Measurements from ENCODE around the gene GLI2.
A peak's percentile ranks its signal among the peaks of the same experiment; 100 is the strongest.

The GLI2 gene

DNA sequence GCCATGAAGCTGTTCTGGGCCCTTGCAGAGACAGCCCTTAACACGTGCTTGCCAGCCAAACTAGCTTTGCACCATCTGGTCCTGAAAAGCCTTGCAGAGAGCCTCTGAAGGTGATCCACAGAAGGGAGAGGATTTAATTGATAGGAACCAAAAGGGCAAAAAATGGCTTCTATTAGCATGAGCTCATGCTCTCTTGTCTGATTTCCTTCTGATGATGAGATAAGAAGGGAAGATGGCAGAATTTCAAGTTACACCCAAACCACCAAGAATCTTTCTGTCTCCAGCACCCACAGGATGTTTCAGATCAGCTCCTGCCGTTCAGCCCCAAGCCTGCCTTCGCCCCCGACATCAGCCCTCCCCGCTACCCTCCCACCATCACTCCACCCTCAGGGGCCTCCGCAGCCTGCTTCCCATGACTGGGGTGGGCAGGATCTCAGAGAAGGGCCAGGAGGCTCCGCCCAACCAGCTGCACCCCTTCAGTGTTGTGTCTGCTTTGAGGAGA, 23.4 kb upstream of the GLI2 start:
- no peak for DNase-seq (ENCODE audit: low spot score)

DNA sequence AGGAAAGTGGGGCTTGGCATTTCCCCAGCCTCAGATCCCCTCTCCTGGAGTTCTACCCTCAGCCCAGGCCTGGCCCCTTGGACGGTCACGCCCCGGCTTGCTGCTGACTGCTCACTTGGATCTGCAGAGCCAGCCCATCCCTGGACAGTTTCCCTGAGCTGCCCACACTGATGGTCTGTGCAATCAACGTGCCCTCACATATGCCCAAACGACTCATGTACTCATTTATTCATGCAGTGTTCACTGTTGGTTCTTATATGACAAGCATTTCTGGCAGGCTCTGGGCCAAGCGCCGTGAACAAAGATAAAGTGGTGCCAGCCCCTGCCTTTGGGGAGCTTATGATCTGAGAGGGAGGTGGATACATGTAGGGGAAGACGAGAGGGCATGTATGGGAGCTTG, 20.3 kb upstream of the GLI2 start:
- DNase-seq (ENCODE audit: low spot score): no peak

DNA sequence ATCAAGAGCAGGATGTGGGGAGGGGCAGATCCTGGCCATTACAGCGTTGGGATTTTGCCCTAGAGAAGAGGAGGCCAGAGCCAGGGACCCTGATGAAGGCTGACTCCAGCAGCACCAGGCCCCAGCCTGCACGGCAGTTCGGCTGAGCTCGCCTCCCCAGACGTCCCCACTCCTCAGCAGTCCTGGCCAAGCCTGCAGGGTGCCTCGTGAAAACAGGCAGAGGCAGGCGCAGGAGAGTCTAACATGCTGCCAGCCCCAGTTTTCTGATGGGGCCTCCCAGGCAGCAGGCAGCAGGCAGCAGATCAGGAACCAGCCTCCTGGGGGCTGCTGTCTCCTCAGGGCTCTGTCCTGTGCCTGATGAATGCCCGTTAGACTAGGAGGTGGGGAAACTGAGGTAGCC, 19.7 kb upstream of the GLI2 start:
- DNase-seq (ENCODE audit: low spot score): no peak

DNA sequence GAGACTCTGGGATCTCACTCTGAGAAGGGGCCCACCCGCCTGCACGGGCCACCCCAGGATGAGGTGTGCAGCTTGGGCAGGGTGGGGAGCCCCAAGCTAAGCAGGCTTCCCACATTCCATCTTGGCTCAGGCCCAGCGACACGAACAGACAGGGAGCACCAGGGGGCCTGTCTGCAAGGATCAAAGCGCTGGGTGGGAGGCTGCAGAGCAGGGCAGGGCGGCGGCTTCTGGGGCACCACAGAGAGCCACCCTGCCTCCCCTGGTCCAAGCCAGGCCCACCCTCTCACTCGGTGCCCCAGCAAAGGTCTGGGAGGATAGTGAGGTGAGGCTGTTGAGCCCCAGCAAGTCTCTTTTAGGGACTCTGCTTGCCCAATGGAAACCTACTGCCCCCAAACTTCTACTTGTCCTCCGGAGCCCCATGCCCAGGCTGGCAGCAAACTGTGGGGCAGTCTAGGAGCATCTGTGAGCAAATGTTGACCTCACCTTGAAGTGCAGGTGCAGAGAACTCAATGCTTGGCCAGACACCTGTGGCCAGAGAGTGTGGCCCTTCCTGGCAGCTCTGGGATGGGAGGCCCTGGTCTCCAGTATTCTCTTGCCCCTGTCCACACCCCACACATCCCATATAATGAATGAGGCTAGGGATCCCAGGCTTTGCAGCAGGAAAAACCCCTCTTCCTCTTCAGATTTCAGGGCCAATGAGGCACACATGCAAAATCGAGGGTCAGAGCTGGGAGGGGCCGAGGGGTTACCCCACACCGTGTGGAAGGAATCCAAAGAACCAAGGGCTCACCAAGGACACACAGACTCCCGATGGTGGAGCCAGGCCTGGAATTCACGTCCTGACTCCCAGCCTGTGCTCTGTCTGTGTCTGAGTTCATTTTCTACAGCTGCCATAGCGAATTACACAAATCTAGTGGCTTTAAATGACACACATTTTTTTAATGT, 18.8 kb upstream of the GLI2 start:
- DNase-seq (ENCODE audit: low spot score): no peak

DNA sequence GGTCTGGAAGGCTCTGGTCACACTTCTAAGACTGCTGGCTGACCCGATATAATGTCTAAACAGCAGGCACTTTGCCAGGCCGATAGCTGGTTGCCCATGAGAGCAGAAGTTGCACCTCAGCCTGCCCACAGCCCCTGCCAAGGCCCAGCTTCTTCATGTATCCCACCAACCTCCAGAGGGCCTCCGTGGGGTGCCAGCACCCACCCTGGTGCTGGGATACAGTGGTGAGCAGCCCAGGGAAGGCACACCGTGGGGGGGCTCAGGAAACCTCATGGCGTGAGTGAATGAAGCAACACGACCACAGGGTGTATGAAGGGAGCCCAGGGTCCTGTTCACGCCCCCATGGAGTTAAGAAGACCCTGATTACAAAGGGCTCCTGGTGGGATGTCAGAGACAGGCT, 16.2 kb upstream of the GLI2 start:
- no peak for DNase-seq (ENCODE audit: low spot score)

DNA sequence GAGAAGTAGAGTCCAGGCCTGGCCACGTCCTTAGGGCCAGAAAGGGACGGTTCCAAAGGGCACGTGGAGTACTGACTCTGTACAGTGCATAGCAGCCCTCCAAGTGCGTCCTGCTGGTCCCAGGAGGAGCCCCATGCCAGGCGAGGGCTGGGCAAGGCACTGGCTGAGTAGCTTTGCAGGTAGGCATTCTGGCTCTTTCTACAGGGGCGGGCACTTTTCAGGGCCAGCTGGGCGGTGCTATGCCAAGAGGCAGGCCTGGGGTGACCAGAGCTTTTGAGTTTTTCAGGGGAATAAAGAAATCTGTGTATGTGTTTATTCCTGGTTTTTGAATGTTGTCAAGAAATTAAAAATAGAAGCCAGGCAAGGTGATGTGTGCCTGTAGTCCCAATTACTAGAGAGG, 15.4 kb upstream of the GLI2 start:
- DNase-seq (ENCODE audit: low spot score): no peak

DNA sequence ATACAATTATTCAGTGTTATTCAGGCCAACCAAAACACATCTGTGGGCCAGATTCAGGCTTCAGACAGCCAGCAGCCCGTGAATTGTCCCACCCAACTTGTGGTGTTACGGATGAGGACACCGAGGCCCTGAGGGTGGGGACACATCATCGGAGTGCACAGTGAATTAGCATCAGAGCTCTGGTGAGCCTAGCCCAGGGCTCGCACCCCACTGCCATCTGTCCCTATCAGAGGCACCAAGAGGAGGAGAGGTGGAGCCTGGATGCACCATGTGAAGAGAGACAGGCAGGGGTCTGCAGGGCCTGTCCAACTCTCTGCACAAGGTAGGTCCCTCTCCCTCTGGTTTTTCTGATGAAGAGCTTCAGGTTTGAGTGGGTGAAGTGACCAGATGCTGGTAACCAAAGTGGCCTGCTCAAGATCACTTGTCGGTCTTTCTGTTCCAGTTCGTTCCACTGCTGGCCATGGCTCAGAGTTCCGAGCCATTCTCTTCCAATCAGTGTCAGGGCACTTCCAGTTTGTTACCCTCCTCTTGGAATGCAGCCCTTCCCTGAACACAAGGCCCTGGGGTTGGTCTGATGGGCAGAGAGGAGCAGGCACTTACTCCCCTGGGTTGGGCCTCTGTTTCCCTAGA, 14.8 kb upstream of the GLI2 start:
- DNase-seq (ENCODE audit: low spot score): no peak

DNA sequence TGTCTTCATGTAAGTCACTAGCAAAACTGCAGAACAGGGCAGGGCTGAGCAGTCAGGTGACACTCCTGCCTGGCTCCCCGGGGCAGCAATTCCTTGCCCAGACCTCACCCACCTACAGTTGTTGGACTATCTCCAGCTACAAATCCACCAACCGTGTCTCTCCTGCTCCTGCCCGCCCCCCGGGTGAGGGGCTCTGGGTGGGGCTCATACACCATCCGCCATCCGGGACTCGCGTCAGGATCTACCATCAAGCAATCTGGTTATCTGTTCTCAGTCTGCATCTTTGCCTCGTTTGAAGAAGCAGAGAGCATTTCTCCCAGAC, 13.5 kb upstream of the GLI2 start:
- DNase-seq (ENCODE audit: low spot score): no peak

DNA sequence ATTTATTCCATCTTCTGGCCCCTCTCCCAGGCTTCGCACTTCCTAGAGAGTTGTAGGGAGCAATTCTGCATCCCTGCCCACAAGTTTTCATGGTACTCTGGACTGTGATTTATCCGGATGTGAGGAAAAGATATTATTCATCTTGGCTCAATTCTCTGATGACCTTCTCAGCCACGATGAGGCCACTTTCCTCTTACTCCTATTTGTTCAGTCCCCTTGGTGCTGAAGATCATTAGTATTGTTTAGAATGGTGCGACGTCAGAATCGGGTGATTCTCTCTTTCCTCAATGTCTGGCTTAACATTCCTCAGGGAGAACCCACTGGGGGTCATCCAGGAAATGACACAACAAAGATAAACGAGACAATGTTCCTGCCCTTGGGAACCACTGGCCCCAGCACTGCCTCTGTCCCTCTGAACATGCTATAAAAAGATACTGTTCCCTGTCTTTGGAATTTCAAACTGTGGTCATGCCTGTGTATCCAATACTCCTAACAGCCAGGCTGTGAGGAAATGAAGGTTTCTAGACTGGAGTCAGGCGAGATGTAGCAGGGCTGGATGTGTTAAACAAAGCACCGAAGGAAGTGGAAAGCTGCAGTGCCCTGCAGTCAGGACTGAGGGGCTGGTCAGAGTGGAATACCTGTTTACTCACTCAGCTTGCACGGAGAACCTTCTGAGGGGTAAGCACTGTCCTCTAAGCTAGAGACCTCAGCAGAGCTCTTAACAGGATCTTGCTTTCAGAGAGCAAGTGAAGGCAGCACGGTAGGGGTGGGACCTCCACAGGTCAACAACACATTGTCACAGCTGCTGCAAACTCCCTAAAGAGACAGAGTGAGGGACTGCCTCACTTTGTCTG, 12.9 kb upstream of the GLI2 start:
- DNase-seq (ENCODE audit: low spot score): peak; percentile 70

DNA sequence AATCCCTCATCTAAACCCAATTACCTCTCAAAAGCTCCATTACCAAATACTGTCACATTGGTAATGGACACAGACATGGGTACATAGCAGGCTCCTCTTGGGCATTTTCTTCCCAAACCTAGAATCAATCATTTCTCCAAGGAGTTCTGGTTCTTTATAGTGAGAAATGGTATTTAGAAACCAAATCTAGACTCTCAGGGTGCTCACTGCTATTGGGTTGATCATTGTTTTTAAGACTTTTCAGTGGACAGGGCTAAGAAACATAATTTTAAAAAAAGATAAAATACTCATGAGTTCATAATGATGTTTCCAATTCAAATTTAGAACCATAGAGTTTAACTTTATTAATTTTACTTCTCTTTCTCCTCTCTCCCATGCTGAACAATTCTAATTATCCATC, 9.4 kb upstream of the GLI2 start:
- DNase-seq (ENCODE audit: low spot score): no peak

DNA sequence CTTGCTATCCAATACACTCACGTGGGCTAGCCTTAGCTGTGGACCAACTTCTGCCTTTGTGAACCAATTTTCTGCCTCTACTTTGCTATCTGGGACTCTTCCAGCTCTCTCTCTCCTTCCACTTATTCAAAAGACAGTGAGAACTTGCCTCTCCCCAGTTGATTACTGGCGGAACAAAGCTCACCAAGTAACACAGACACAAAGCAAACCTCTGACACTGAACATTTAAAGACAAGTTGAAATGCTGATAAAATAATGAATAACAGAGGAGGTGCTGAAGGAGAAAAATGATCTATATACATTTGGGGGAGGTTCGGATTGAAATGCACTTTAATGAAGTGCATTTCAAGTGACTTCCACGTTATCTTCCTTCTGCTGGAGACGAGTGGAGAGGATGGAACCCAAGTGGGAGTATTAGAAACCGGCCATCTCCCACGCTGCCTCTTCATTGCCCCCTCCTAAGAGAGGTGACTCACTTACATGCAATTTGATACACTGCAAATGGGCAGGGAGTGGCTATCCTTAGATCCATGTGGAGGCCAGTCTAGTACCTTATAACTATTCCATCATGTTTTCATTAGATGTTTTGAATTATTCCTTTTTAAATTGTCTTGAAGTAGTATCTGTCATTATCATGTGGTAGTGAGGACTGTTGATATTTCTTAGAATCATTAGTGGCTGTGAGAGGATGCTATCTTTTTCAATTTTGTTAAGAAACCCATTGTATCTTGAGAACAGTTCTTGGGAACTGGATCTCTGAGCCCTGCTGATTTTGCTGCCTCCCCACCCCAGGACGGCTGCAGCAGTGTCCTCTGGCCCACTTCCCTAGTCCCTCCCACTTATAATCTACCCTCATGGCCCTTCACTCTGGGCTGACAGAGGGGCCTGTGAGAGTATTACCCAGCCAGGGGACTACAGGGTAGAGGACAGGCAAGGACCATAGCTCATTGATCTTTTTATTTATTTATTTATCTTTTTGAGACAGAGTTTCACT, 6.0 kb upstream of the GLI2 start:
- DNase-seq (ENCODE audit: low spot score): peak; percentile 46

DNA sequence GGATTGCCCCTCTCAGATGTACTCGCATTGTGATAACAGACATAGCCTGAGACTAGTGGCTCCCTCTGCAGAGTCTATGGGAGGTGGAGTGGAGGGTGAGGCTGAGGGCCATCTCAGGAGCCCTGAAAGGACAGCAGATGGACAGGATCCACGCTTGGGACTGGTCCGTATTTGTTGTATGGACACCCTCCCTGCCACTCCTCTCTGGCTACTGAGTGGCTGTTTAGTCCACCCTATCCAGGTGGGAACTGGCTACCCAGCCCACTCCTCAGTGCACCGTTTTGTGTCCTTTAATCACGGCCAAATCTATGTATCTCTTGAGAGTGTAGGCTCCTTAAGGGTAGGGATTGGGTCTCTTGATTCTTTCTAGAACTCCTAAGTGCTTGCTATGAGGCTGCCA, 4.5 kb upstream of the GLI2 start:
- DNase-seq (ENCODE audit: low spot score): no peak

DNA sequence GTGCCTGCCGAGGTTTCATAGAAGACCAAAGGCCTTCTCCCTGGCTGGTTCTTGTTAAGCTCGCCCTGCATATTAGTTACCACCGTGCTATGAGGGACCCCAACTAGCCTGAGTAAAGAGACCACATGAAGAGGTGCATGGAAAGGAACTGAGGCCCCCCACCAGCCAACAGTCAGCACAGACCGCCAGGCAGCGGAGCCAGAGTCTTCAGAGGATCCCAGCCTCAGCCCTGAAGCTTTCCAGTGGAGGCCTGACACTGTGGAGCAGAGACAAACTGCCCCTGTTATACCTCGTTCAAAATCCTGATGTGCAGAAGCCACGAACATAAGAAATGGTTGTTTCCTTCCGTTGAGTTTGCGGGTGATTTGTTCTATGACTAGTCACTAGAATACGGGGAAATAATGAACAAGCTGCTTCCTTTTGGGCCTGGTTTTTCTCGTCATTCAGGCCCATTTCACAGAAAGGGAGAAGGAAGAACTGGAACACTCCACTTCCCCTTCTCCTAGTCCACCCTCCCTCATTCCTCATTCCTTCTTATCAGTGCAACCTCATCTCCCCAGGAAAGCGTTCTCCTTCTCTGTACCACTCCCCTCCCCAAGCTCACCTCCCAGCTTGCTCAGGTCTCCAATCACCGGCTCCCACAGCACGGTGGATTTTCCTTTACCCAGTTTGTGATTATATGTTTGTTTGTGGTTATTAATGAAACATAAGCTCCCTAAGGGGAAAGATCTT, 3.0 kb upstream of the GLI2 start:
- DNase-seq (ENCODE audit: low spot score): no peak

DNA sequence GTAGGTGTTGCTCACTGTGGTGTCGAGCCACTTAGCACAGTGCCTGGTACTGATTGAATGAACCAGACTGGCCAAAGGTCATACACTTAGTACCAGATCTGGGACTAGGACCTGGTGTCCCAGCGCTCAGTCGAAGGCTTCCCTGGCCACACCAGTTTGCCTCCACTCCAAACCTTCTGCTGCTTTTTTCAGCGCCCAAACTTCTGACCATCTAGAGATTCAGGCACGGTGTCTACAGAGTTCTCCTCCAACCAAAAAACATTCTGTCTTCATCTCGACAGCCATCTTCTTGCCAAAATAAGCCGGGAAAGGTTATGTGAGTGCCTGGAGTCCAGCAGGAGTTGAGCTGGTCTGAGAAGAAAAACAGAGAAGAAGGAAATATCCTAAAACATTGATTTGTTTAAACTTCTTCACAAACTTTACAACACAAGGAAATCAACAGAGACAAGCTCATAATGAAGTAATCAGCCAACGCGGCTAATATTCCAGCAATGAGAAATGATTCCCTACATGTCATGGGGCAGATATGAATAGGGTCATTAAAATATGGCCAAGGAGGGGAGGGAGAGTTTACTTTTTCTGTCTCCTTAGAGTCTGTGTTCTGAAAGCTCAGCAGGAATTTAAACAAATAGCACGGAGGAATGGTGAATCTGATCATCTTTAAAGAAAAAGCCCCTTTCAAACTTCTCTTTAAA, 2.3 kb upstream of the GLI2 start:
- no peak for DNase-seq (ENCODE audit: low spot score)

DNA sequence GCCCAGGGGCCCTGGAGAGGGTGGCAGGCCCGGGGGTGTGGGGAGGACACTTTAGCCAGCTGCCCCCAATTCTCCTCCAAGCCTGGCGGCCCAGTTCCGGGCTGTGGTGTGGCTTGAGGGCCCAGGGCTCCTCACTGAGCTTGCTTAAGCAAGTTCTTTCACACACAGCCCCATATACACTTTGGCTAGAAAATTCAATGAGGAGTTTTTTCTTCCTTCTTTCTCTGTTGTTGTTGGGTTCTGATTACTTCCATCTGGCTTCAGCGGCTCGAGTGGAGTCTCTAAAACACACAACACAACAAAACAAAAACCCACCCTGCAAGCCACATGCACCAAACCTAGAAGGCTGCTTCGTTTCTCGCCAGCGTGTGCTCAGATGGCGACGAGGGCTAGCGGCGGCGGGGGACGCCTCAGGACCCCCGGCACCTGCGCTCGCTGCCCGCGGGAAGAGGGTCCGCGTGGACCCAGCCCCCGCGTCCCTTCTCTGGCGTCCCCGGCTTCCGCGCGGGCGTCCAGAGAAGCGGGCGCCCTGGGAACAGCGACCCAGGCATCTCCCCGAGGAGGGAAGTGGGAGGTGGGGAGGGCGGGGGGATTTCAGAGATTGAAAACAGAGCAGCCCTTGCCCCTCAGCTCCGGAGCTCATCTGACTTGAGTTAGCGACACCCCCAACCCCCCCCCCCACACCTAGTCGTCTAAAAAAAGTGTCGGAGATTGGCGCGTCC, 577 bp upstream of the GLI2 start:
- no peak for DNase-seq (ENCODE audit: low spot score)

DNA sequence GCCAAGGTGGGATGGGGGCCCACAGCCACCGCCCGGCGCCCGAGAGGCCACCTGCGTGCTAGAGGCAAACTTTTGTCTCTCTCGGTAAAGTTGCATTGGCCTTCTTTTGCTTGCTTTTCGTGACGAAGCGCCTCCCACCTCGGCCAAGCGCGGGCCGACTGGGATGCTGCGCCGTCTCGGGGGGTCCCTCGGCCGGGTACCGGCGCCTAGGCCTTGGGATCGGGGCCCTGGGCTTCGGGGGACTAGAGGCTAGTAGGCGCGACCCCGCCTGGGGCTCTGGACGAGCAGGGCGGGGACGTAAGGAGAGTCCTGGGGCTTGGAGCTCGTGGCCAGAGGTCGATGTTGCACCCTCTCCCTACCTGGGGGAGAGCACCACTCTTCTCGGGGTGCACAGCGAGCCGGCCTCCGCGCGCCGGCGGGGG, 545 bp downstream of the GLI2 start:
- no peak for DNase-seq (ENCODE audit: low spot score)

DNA sequence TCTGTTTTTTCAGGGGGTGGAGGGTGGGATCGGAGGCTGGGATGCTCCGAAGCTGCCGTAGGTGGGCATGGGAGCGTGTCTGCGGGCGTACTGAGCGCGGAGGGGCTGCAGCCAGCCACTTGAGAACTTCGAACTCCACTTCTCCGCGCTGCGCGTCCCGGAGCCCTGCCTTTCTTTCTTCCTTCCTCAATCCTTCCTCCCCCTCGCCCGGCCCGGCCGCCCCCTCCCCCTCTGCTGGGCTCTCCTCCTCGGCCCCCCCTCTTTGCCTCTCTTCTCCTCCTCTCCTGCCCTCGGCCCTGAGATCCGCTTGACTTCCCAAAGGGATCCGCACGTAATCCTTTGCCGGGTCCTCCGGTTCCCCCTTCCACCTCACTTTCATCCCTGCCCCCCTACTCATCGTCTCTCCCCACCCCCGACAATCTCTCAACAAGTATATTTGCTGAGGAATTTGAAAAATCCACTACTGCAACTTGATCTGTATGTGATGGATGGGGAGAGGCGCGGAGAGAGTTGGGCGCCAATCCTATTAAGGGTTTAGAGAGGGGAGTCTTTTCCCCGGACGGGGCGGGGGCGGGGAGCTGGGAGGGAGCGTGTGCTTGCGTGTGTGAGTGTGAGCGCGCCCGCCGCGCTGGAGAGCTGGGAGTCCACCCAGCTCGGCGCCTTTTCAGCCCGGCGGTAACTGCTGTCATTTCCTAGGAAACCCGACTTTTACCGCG, 1.1 kb downstream of the GLI2 start:
- peak; percentile 9 for DNase-seq (ENCODE audit: low spot score)

DNA sequence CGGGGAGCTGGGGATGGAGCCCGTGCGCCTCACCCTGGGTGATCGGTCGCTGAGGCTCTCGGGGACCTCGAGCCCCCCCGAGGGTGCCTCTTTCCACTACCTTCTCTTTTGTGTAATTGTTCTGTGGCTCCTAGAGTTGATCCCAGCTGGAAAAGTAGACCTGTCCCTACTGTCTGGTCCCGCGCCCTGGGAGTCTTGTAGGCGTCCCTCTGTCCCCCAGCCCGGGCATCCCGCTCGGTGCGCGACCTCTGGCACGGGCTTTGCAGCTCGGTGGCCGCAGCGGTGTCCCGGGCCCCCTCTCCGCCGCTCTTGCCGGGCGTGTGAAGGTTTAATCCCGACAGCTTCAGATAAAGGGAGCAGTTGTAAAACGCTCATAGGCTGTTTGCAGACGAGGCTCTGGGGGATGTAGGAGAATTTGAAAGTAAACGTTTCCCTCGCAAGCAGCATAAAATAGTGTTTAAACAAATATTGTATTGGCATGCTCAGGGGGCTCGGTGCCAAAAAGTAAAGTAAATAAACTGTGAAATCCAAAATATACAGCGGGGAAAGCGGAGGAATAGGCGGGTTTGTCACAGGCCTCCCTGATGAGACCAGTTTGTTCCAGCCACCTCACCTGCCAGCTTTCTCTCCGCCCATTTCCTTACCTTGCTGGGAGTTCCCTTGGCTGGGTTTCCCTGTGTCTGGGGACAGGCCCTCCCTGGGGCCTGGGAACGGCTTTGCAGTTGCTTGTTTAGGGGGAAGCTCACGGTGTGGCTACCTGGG, 1.9 kb downstream of the GLI2 start:
- peak; percentile 19 for DNase-seq (ENCODE audit: low spot score)

Measured in kidney tubule cell (primary cell).